Stimulated activated CD4-positive, alpha-beta T cell treated with anti-CD3 and anti-CD28 coated beads, Interleukin-1b, Interleukin-23, amount 100 ng/mL, for 24 hours (primary cell): ENCODE results near the gene ADGRB2.
"Not testable (repeated sequence)": the region's sequence is repeated elsewhere in the genome, so short reads cannot be mapped to it uniquely, and the experiment has no call there.

Experiments used
- DNase-seq, 4 experiments: peaks; one replicate each; pipeline ENCODE4 v3.0.0-alpha.2; 2020; ENCODE audit warnings: low read depth in 4 of 4, low spot score in 1 of 4

The ADGRB2 gene

GRCh38 chr1:31730336-31731048 is 33.6 kb downstream of the ADGRB2 start:
- DNase-seq = no peak

- no peak for DNase-seq
These were observed 36.3 kb downstream of the ADGRB2 start for GRCh38 chr1:31727849-31728248.

GRCh38 chr1:31727195-31727594 is 36.9 kb downstream of the ADGRB2 start:
- no peak for DNase-seq

GRCh38 chr1:31726715-31727114 is 37.4 kb downstream of the ADGRB2 start:
- no peak for DNase-seq

- no peak for DNase-seq
These were observed 38.2 kb downstream of the ADGRB2 start for GRCh38 chr1:31725777-31726535.

- no peak for DNase-seq
These were observed 39.0 kb downstream of the ADGRB2 start for GRCh38 chr1:31725134-31725533.

- peak in 1 of 4 experiments; percentile 27 for DNase-seq
These were observed 40.2 kb downstream of the ADGRB2 start for GRCh38 chr1:31723828-31724359.

- DNase-seq = no peak
These were observed 45.7 kb downstream of the ADGRB2 start for GRCh38 chr1:31718327-31718897.

- DNase-seq = no peak
These were observed 46.8 kb downstream of the ADGRB2 start for GRCh38 chr1:31717341-31717740.

GRCh38 chr1:31715873-31716220 is 48.3 kb downstream of the ADGRB2 start:
- DNase-seq = no peak

GRCh38 chr1:31715087-31715872 is 48.9 kb downstream of the ADGRB2 start:
- DNase-seq = peak in 2 of 4 experiments; percentile 20 to 38

GRCh38 chr1:31714442-31715086 is 49.6 kb downstream of the ADGRB2 start:
- no peak for DNase-seq

- no peak for DNase-seq
These were observed 51.5 kb downstream of the ADGRB2 start for GRCh38 chr1:31712630-31713029.

GRCh38 chr1:31712068-31712467 is 52.1 kb downstream of the ADGRB2 start:
- DNase-seq = no peak

GRCh38 chr1:31708324-31708723 is 55.8 kb downstream of the ADGRB2 start:
- no peak for DNase-seq

- no peak for DNase-seq
These were observed 56.4 kb downstream of the ADGRB2 start for GRCh38 chr1:31707711-31708110.

- DNase-seq = not testable (repeated sequence)
These were observed 57.0 kb downstream of the ADGRB2 start for GRCh38 chr1:31707059-31707600.

GRCh38 chr1:31706384-31707058 is 57.6 kb downstream of the ADGRB2 start:
- no peak for DNase-seq

GRCh38 chr1:31705080-31705866 is 58.9 kb downstream of the ADGRB2 start:
- peak in 3 of 4 experiments; percentile 26 to 70 (median 39) for DNase-seq
